CD4-positive, alpha-beta T cell treated with Interleukin-2 at 100 ng/mL for 4 hours (primary cell): Measurements from ENCODE around the gene SHISA9.

Source experiments
- DNase-seq: peaks from one replicate; pipeline ENCODE4 v3.0.0-alpha.2; 2020; ENCODE audit warnings: low spot score

Gene SHISA9

GRCh38 chr16:13021996-13022395 is 120.6 kb downstream of the SHISA9 start:
- no peak for DNase-seq

GRCh38 chr16:13029786-13030185 is 128.4 kb downstream of the SHISA9 start:
- DNase-seq, result no peak

DNA sequence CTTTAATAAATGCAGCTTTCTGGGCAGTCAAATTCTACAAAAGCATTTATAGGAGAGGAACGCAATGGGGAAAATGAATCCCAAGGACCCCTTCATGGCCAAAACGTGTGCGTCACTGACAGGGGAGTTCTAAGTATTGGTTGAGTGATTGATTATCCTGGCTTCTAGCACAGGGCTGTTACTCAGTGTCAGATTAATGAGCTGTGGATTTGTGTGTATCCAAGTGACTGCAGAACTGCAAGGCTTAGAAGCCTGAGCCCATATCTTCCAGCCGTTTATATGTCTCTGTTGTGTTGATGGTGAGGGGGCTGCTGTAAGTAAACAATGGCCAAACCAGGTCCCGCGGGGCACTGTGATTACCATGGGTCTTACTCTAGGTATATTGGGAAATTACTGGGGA is 129.4 kb downstream of the SHISA9 start:
- no peak for DNase-seq

DNA sequence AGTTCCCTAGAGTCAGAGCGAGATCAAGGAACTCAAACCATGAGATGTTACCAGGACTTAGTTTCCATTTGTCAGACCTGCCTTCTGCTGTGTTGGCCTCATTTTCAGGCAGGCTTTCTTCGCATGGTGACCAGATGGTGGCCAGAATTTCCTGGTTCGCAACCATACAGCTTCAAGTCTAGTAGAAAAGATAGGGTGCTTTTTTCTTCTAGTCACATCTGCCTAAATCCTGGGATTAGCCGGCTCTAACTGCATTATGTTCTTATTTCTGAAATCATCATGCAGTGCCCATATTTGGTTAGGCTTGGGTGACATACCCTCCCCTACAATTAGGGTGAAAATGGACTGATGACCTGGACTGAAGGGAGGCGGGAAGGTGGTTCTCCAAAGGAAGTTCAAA is 131.5 kb downstream of the SHISA9 start:
- no peak for DNase-seq

DNA sequence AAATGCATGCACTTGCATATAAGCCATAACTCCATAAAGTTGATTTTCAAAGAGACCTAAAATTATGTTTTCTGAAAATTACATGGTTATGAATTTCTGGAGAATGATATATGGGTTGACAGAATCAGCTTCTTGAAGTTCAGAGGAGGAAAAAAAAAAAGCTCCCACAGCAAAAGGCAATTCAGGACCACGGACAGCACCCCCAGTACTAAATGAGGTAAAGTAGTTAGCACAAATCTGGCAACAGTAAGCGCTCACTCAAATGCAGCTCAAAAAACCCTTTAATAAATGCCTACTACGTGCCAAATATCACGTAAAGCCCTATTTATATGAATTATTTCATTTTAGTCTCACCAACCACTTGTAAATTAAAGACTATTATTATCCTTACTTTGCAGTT is 135.2 kb downstream of the SHISA9 start:
- no peak for DNase-seq

DNA sequence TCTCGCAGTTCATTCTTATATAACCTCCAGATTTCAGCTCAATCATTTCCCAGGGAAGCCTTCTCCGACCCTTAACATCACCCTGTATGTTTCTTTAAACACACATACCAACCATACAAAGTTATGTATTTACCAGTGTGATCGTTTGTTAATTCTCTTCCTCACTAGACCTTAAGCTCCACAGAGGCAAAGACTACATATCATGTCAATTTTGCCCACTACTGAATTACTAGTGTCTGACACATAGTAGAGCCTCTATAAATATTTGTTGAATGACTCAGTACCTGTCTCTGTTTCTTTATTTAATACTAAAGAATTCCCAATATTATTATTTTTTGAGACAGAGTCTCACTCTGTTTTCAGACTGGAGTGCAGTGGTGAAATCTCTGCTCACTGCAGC is 137.2 kb downstream of the SHISA9 start:
- DNase-seq, result no peak

- DNase-seq, result no peak
Measured at GRCh38 chr16:13039526-13039925, 138.1 kb downstream of the SHISA9 start.

DNA sequence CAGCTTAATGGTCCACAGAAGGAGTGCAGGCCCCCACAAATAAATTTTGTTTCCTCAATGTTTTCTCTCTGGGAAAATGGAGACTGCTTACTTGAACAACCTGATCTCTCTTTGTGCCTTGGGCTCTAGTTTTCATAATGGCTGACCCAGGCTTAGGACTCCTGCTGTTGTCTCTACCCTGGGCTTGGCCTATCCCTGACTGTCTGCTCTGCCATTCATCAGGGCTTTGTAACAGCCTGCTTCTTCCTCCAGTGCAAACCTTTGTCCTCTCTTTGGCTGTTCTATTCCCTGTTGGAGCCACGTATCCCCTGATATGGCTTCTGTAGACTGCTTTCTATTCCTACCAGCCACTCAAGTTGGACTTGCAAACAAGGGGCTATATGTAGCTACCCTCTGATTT is 139.8 kb downstream of the SHISA9 start:
- no peak for DNase-seq

- DNase-seq, result no peak
Measured at GRCh38 chr16:13041646-13042290, 140.4 kb downstream of the SHISA9 start.

DNA sequence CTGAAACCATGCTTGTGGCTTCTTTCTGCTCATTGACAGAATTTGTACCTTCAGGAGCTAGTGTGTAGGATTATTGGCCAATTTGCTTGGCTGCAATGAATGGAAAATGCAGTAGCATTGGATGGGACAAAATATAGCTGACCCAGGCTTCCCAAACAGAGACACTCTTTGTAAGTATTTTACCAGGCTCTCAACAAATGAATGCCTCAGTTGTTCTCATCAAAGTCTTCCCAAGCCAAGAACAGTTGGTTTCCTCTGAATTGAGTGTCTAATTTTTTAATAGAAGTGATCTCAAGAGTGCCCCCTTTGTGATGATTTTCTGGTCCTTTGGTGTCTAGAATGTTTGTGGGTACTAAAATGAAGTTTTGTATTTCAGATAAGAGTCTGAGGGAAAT is 140.9 kb downstream of the SHISA9 start:
- DNase-seq, result no peak

GRCh38 chr16:13046061-13046821 is 144.8 kb downstream of the SHISA9 start:
- DNase-seq, result no peak

- no peak for DNase-seq
Measured at GRCh38 chr16:13047276-13047675, 145.9 kb downstream of the SHISA9 start.

GRCh38 chr16:13049688-13050087 is 148.3 kb downstream of the SHISA9 start:
- no peak for DNase-seq

DNA sequence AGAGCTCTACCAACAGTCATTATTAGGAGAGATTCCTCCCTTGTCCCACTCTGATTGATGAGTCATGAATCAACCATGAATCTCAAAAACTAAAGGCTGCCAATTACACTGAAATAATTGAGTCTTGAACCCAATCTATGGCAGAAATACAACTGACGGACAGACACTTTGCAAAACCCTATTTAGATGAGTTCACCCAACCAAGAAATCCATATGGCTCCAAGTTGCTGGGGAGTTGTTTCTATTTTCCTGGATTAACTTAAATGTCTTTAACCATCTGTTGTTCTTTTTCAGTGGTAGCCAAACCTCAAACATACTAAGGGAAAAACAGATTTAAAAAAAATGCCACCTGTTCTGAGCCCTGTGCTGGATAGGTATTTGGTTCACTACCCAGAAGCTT is 151.0 kb downstream of the SHISA9 start:
- no peak for DNase-seq

DNA sequence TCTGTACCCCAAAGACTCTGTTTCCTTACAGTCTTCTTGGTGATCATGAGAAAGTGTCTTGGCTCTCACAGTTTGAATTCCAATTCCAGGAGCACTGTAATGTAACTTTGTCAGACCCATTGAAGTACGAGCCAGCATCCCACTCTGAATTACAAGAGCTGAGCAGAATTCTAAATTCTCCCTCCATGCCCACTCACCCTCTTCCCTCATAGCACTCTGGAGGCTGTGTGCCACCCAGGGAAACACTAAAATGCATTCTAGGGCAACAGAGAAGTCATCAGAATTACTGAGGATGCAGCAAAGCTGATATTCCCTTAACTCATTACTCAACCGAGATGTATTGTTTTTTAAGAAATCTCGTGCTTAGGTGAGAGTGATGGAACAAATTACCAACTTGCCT is 154.1 kb downstream of the SHISA9 start:
- DNase-seq, result no peak

GRCh38 chr16:13056607-13057006 is 155.2 kb downstream of the SHISA9 start:
- DNase-seq, result no peak

DNA sequence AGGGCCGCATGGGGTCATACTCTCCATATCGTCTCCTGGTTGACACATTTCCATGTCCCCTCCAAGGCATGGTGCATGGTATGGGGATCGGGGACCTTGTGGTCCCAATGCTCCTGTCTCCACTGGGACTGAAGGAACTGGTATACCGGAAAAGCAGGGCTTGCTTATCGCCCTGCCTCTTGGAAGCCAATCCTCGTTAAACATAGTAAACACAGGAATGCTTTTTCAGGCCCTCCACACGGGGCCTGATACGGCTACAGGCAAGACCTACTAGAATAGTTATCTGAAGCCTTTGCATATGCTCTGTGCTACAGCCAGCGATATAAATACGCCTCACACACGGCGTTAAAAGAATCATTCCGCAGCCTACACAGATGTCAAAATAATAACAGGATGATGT is 159.5 kb downstream of the SHISA9 start:
- DNase-seq, result no peak

DNA sequence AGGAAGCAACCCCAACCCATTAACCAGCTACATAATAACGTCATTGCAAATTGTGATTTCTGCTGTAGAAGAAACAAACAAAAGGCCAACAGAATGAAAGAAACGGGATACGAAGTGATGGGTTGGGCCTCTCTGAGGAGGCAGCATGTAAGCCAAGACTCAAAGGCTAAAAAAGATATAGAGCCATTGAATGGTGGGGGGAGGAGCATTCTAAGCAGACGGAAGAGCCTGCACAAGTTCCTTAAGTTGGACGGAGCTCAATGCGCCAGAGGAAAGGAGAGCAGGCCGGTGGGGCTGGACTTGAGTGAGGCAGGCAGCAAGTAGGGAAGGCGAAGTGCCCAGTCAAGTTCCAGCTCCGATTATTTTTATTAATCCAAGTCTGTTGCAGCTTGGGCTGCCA is 160.3 kb downstream of the SHISA9 start:
- DNase-seq, result no peak

DNA sequence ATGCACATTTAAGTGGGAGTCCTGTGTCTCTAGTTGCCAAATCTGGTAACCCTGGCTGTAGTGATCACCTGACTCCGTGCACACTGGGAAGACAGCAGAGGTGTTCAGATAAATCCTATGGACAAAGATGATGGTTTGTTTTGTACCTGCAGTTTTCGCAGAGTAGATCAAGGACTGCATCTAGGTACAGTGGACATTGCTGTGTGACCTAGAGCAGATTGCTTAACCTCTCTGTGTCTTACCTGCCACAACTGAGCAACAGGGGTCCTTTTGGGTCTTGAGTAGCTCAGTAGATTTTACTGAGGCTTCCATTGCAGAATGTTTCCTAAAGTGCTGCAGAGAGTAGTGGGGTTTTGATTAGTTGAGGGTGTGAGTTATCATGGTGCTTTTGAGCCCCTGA is 160.8 kb downstream of the SHISA9 start:
- DNase-seq, result no peak

GRCh38 chr16:13063457-13063856 is 162.1 kb downstream of the SHISA9 start:
- DNase-seq, result no peak

GRCh38 chr16:13064821-13065220 is 163.4 kb downstream of the SHISA9 start:
- DNase-seq, result no peak

DNA sequence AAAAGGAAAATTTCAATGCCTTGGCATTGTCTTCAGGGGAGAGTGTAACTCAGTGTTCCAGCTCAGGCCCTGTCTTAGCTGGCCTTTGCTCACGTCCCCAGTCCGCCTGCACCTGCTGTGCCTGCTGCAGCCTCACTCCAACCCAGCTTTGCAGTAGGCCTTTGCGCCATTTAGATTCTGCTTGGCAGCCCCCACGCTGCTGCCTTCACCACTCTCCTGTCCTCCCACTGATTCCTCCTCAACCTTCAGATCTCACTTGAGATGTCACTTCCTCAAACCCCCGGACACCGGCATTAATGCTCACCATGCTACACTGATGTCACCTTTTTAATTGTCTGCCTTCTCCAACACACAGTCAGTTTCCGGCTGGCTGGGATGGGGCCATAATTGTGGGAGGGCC is 166.2 kb downstream of the SHISA9 start:
- DNase-seq, result no peak

DNA sequence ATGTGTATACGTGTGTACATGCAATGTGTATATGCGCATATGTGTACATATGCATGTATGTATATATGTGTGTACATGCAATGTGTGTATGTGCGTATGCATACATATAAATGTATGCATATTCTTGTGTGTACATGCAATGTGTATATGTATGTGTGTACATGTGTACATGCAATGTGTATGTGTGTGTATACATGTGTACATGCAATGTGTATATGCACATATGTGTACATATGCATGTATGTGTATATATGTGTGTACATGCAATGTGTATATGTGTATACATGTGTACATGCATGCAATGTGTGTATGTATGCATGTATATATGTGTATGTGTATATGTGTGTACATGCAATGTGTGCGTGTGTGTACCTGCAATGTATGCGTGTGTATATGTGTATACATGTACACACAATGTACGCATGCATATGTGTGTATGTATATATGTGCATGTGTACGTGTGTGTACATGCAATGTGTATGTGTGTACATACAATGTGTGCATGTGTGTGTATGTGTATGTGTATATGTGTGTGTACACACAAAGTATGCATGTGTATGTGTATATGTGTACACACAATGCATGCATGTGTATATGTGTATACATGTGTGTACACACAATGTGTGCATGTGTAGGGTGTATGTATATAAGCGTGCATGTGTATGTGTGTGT is 167.7 kb downstream of the SHISA9 start:
- no peak for DNase-seq
